GM12801 (cell line): ENCODE measurements around the gene PPIL1.

Experiments used
- CTCF ChIP-seq: IDR thresholded peaks from one replicate; pipeline ENCODE4 v1.5.1; 2011; ENCODE audit warnings: control low read depth; ENCODE audit not compliant: insufficient read length; ENCODE audit errors: extremely low read depth

PPIL1 gene

GRCh38 chr6:36904851-36905393, 30.3 kb upstream of the PPIL1 start:
- no peak for TF ChIP-seq CTCF

GRCh38 chr6:36904114-36904513, 29.5 kb upstream of the PPIL1 start:
- TF ChIP-seq CTCF: no peak

- no peak for TF ChIP-seq CTCF
Measured at GRCh38 chr6:36897609-36898008, 23.0 kb upstream of the PPIL1 start.

- no peak for TF ChIP-seq CTCF
Measured at GRCh38 chr6:36893976-36894932, 19.7 kb upstream of the PPIL1 start.

- no peak for TF ChIP-seq CTCF
Measured at GRCh38 chr6:36890112-36890663, 15.6 kb upstream of the PPIL1 start.

GRCh38 chr6:36888654-36889481, 14.3 kb upstream of the PPIL1 start:
- TF ChIP-seq CTCF: no peak
